Measurements from ENCODE around the gene C1GALT1. TPM values are rescaled to one million over a fixed set of nuclear protein-coding genes. Genes with fewer than 3 reads are reported as not detected.
"Not testable (repeated sequence)": the region's sequence is repeated elsewhere in the genome, so short reads cannot be mapped to it uniquely, and the experiment has no call there.

Gene C1GALT1
- total RNA-seq (65.4 and 71.8 TPM in 2 replicates), polyA plus RNA-seq (37.1 and 38.7 TPM in 2 replicates)

GRCh38 chr7:7182156-7183060, at the start of gene C1GALT1:
Gene C1GALT1, plus strand, starts transcription at chr7:7182544. Its CDS starts 51,776 bp downstream, at chr7:7234320.
- Histone ChIP-seq H3K4me3 (peak within 1 kb of the TSS; percentile 90), H3K79me2 (peaks cover 41% of the 10 kb centered on the region), H3K36me3 (replicated peaks; ENCODE audit: insufficient read depth, low read depth) (no peaks in the 10 kb centered on the region), H3K9me3 (ENCODE audit: low read depth) (no peaks in the 10 kb centered on the region), H3K9me2 (replicated peaks; ENCODE audit: insufficient read depth) (no peaks in the 10 kb centered on the region), H3K4me1 (ENCODE audit: insufficient read depth) (peaks cover 6% of the 10 kb centered on the region), H3K27ac (peak within 1 kb of the TSS; percentile 96), H4K20me1 (ENCODE audit: insufficient read depth, poor library complexity, severe bottlenecking) (peaks cover 9% of the 10 kb centered on the region), H3K27me3 (no peaks in the 10 kb centered on the region), H2AFZ (peak within 1 kb of the TSS; percentile 76), H3K4me2 (peak within 1 kb of the TSS; percentile 77)
- WGBS (ENCODE audit: low lambda C conversion rate, missing lambda C conversion rate): 1% methylated on average over 54 of the region's 82 CpGs
- TF ChIP-seq CTCF (IDR thresholded peaks at IDR 0.05; ENCODE audit: poor library complexity): peak; percentile 34
- no peak for TF ChIP-seq EZH2 (IDR thresholded peaks at IDR 0.05; ENCODE audit: borderline replicate concordance)
- peak; percentile 98 for DNase-seq (ENCODE audit: low spot score)

GRCh38 chr7:7134046-7134445, 48.3 kb upstream of the C1GALT1 start:
- no peak overlapping the region for H2AFZ ChIP-seq
- WGBS (ENCODE audit: low lambda C conversion rate, missing lambda C conversion rate): 77% methylated on average over 2 of the region's 2 CpGs
- TF ChIP-seq EZH2 (IDR thresholded peaks at IDR 0.05; ENCODE audit: borderline replicate concordance) (no peak), EZH2phosphoT487 (IDR thresholded peaks at IDR 0.05; ENCODE audit: low read depth, severe bottlenecking, unreplicated experiment) (no peak), CTCF (IDR thresholded peaks at IDR 0.05; ENCODE audit: poor library complexity) (no peak)
- no peak overlapping the region for H3K4me2 ChIP-seq
- no peak overlapping the region for H3K4me3 ChIP-seq
- no peak for DNase-seq (ENCODE audit: low spot score)
- H3K27ac ChIP-seq: no peak overlapping the region
- H3K79me2 ChIP-seq: no peaks in the 10 kb centered on the region
- H3K4me1 ChIP-seq (ENCODE audit: insufficient read depth): no peaks in the 10 kb centered on the region
- H3K36me3 ChIP-seq (replicated peaks; ENCODE audit: insufficient read depth, low read depth): no peaks in the 10 kb centered on the region
- H3K9me3 ChIP-seq (ENCODE audit: low read depth): no peaks in the 10 kb centered on the region
- no peaks in the 10 kb centered on the region for H3K27me3 ChIP-seq
- no peaks in the 10 kb centered on the region for H4K20me1 ChIP-seq (ENCODE audit: insufficient read depth, poor library complexity, severe bottlenecking)
- H3K9me2 ChIP-seq (replicated peaks; ENCODE audit: insufficient read depth): no peaks in the 10 kb centered on the region

GRCh38 chr7:7135074-7135473, 47.3 kb upstream of the C1GALT1 start:
- no peaks in the 10 kb centered on the region for H3K36me3 ChIP-seq (replicated peaks; ENCODE audit: insufficient read depth, low read depth)
- H3K27me3 ChIP-seq: no peaks in the 10 kb centered on the region
- H3K9me3 ChIP-seq (ENCODE audit: low read depth): no peaks in the 10 kb centered on the region
- no peaks in the 10 kb centered on the region for H3K79me2 ChIP-seq
- TF ChIP-seq EZH2phosphoT487 (IDR thresholded peaks at IDR 0.05; ENCODE audit: low read depth, severe bottlenecking, unreplicated experiment): no peak
- TF ChIP-seq EZH2 (IDR thresholded peaks at IDR 0.05; ENCODE audit: borderline replicate concordance): no peak
- TF ChIP-seq CTCF (IDR thresholded peaks at IDR 0.05; ENCODE audit: poor library complexity): no peak
- no peak overlapping the region for H3K27ac ChIP-seq
- H3K4me2 ChIP-seq: no peak overlapping the region
- no peak overlapping the region for H2AFZ ChIP-seq
- H3K4me3 ChIP-seq: no peak overlapping the region
- H3K9me2 ChIP-seq (replicated peaks; ENCODE audit: insufficient read depth): no peaks in the 10 kb centered on the region
- DNase-seq (ENCODE audit: low spot score): no peak
- no peaks in the 10 kb centered on the region for H4K20me1 ChIP-seq (ENCODE audit: insufficient read depth, poor library complexity, severe bottlenecking)
- H3K4me1 ChIP-seq (ENCODE audit: insufficient read depth): no peaks in the 10 kb centered on the region
- WGBS (ENCODE audit: low lambda C conversion rate, missing lambda C conversion rate): 100% methylated on average over 1 of the region's 1 CpG

- H3K4me3 ChIP-seq; H3K79me2 ChIP-seq; H3K9me3 ChIP-seq (ENCODE audit: low read depth); H3K27me3 ChIP-seq; H2AFZ ChIP-seq; H3K4me1 ChIP-seq (ENCODE audit: insufficient read depth); H4K20me1 ChIP-seq (ENCODE audit: insufficient read depth, poor library complexity, severe bottlenecking); DNase-seq (ENCODE audit: low spot score); H3K36me3 ChIP-seq (replicated peaks; ENCODE audit: insufficient read depth, low read depth); H3K9me2 ChIP-seq (replicated peaks; ENCODE audit: insufficient read depth); H3K27ac ChIP-seq: not testable (repeated sequence)
- WGBS (ENCODE audit: low lambda C conversion rate, missing lambda C conversion rate): 46% methylated on average over 1 of the region's 1 CpG
- peak overlapping the region; percentile 52 for H3K4me2 ChIP-seq
These were observed 46.4 kb upstream of the C1GALT1 start for GRCh38 chr7:7135924-7136323.

Data from hepatocyte (in vitro differentiated cells).